CD4-positive, alpha-beta T cell treated with Interleukin-6 at 100 ng/mL for 8 hours (primary cell): Measurements from ENCODE around the gene TMEM156.
"Not testable (repeated sequence)": the region's sequence is repeated elsewhere in the genome, so short reads cannot be mapped to it uniquely, and the experiment has no call there.

Experiments used
- DNase-seq: peaks from one replicate; pipeline ENCODE4 v3.0.0-alpha.2; 2020; ENCODE audit warnings: mixed read lengths, low spot score

The TMEM156 gene

GRCh38 chr4:38990241-38990640 is 42.0 kb downstream of the TMEM156 start:
- DNase-seq = no peak

- no peak for DNase-seq
Observed at GRCh38 chr4:38989487-38989886, 42.7 kb downstream of the TMEM156 start.

- not testable (repeated sequence) for DNase-seq
Observed at GRCh38 chr4:38988353-38988752, 43.9 kb downstream of the TMEM156 start.

GRCh38 chr4:38987491-38987890 is 44.7 kb downstream of the TMEM156 start:
- DNase-seq = no peak

- DNase-seq = no peak
Observed at GRCh38 chr4:38985410-38986100, 46.7 kb downstream of the TMEM156 start.

GRCh38 chr4:38983787-38984598 is 48.2 kb downstream of the TMEM156 start:
- no peak for DNase-seq

GRCh38 chr4:38983291-38983690 is 48.9 kb downstream of the TMEM156 start:
- DNase-seq = no peak

- DNase-seq = no peak
Observed at GRCh38 chr4:38982361-38983095, 49.7 kb downstream of the TMEM156 start.

GRCh38 chr4:38980903-38981676 is 51.1 kb downstream of the TMEM156 start:
- no peak for DNase-seq

- no peak for DNase-seq
Observed at GRCh38 chr4:38979511-38980230, 52.5 kb downstream of the TMEM156 start.

- DNase-seq = no peak
Observed at GRCh38 chr4:38979081-38979480, 53.1 kb downstream of the TMEM156 start.

GRCh38 chr4:38976308-38976707 is 55.9 kb downstream of the TMEM156 start:
- no peak for DNase-seq

GRCh38 chr4:38968668-38969067 is 63.5 kb downstream of the TMEM156 start:
- DNase-seq = no peak

GRCh38 chr4:38967260-38968095 is 64.7 kb downstream of the TMEM156 start:
- no peak for DNase-seq

- DNase-seq = no peak
Observed at GRCh38 chr4:38965866-38966265, 66.3 kb downstream of the TMEM156 start.

- no peak for DNase-seq
Observed at GRCh38 chr4:38964942-38965775, 67.0 kb downstream of the TMEM156 start.

GRCh38 chr4:38959248-38959647 is 73.0 kb downstream of the TMEM156 start:
- DNase-seq = not testable (repeated sequence)

GRCh38 chr4:38958453-38959190 is 73.6 kb downstream of the TMEM156 start:
- no peak for DNase-seq

- DNase-seq = no peak
Observed at GRCh38 chr4:38957893-38958292, 74.3 kb downstream of the TMEM156 start.
